ENCODE results near the gene NUP153.

DNA sequence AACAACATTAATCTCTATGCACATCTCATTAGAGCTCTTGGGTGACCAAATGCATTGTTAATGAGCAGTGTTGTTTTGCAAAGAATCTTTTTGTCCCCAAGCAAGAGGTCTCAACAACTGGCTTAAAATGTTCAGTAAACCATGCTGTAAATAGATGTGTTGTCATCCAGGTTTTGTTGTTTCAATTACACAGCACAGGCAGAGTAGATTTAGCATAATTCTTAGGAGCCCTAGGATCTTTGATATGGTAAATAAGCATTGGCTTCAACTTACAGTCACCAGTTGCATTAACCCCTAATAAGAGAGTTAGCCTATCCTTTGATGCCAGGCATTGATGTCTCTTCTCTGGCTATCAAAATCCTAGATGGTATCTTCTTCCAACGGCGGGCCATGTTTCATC is 23.3 kb downstream of the NUP153 start:
- TF ChIP-seq NRF1 (IDR thresholded peaks at IDR 0.05; ENCODE audit: low read depth, low read length) = no peak
- no peak for TF ChIP-seq EP300 (IDR thresholded peaks at IDR 0.05; ENCODE audit: borderline replicate concordance in 1 of 2, low read depth in 1 of 2, low read length in 1 of 2)
- TF ChIP-seq, protein P1, sequence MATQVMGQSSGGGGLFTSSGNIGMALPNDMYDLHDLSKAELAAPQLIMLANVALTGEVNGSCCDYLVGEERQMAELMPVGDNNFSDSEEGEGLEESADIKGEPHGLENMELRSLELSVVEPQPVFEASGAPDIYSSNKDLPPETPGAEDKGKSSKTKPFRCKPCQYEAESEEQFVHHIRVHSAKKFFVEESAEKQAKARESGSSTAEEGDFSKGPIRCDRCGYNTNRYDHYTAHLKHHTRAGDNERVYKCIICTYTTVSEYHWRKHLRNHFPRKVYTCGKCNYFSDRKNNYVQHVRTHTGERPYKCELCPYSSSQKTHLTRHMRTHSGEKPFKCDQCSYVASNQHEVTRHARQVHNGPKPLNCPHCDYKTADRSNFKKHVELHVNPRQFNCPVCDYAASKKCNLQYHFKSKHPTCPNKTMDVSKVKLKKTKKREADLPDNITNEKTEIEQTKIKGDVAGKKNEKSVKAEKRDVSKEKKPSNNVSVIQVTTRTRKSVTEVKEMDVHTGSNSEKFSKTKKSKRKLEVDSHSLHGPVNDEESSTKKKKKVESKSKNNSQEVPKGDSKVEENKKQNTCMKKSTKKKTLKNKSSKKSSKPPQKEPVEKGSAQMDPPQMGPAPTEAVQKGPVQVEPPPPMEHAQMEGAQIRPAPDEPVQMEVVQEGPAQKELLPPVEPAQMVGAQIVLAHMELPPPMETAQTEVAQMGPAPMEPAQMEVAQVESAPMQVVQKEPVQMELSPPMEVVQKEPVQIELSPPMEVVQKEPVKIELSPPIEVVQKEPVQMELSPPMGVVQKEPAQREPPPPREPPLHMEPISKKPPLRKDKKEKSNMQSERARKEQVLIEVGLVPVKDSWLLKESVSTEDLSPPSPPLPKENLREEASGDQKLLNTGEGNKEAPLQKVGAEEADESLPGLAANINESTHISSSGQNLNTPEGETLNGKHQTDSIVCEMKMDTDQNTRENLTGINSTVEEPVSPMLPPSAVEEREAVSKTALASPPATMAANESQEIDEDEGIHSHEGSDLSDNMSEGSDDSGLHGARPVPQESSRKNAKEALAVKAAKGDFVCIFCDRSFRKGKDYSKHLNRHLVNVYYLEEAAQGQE (IDR thresholded peaks at IDR 0.05; ENCODE audit: low read depth, low read length) = no peak
- no peak for TF ChIP-seq SIN3A (IDR thresholded peaks at IDR 0.05; ENCODE audit: borderline replicate concordance, low read depth, low read length)
- TF ChIP-seq POLR2AphosphoS5 (IDR thresholded peaks at IDR 0.05; ENCODE audit: low read depth, low read length) = no peak
- TF ChIP-seq, protein P2, sequence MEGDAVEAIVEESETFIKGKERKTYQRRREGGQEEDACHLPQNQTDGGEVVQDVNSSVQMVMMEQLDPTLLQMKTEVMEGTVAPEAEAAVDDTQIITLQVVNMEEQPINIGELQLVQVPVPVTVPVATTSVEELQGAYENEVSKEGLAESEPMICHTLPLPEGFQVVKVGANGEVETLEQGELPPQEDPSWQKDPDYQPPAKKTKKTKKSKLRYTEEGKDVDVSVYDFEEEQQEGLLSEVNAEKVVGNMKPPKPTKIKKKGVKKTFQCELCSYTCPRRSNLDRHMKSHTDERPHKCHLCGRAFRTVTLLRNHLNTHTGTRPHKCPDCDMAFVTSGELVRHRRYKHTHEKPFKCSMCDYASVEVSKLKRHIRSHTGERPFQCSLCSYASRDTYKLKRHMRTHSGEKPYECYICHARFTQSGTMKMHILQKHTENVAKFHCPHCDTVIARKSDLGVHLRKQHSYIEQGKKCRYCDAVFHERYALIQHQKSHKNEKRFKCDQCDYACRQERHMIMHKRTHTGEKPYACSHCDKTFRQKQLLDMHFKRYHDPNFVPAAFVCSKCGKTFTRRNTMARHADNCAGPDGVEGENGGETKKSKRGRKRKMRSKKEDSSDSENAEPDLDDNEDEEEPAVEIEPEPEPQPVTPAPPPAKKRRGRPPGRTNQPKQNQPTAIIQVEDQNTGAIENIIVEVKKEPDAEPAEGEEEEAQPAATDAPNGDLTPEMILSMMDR (IDR thresholded peaks at IDR 0.05) = no peak
- TF ChIP-seq RFX5 (IDR thresholded peaks at IDR 0.05; ENCODE audit: low read length) = no peak
- TF ChIP-seq, protein P3, sequence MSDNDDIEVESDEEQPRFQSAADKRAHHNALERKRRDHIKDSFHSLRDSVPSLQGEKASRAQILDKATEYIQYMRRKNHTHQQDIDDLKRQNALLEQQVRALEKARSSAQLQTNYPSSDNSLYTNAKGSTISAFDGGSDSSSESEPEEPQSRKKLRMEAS (IDR thresholded peaks at IDR 0.05; ENCODE audit: low read depth) = no peak
- TF ChIP-seq, protein P4, sequence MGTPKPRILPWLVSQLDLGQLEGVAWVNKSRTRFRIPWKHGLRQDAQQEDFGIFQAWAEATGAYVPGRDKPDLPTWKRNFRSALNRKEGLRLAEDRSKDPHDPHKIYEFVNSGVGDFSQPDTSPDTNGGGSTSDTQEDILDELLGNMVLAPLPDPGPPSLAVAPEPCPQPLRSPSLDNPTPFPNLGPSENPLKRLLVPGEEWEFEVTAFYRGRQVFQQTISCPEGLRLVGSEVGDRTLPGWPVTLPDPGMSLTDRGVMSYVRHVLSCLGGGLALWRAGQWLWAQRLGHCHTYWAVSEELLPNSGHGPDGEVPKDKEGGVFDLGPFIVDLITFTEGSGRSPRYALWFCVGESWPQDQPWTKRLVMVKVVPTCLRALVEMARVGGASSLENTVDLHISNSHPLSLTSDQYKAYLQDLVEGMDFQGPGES (IDR thresholded peaks at IDR 0.05; ENCODE audit: low read depth, low read length) = no peak
- no peak for TF ChIP-seq GABPA (IDR thresholded peaks at IDR 0.05; ENCODE audit: low read depth)
- no peak for TF ChIP-seq TEAD4 (IDR thresholded peaks at IDR 0.05; ENCODE audit: borderline replicate concordance, insufficient read depth)
- no peak for TF ChIP-seq FOSL2 (IDR thresholded peaks at IDR 0.05; ENCODE audit: borderline replicate concordance, low read depth)
- no peak for TF ChIP-seq RCOR1 (IDR thresholded peaks at IDR 0.05; ENCODE audit: low read length)

All from SK-N-SH (cell line).